HS-27A (cell line): ENCODE measurements around the gene AK8.
"Not testable (repeated sequence)": the region's sequence is repeated elsewhere in the genome, so short reads cannot be mapped to it uniquely, and the experiment has no call there.

Experiments
- DNase-seq: peaks from one replicate; pipeline ENCODE4 v3.0.0-alpha.2; 2012; ENCODE audit warnings: low read depth, missing footprints

AK8 gene

GRCh38 chr9:132797861-132798659, 80.0 kb downstream of the AK8 start:
- no peak for DNase-seq

DNA sequence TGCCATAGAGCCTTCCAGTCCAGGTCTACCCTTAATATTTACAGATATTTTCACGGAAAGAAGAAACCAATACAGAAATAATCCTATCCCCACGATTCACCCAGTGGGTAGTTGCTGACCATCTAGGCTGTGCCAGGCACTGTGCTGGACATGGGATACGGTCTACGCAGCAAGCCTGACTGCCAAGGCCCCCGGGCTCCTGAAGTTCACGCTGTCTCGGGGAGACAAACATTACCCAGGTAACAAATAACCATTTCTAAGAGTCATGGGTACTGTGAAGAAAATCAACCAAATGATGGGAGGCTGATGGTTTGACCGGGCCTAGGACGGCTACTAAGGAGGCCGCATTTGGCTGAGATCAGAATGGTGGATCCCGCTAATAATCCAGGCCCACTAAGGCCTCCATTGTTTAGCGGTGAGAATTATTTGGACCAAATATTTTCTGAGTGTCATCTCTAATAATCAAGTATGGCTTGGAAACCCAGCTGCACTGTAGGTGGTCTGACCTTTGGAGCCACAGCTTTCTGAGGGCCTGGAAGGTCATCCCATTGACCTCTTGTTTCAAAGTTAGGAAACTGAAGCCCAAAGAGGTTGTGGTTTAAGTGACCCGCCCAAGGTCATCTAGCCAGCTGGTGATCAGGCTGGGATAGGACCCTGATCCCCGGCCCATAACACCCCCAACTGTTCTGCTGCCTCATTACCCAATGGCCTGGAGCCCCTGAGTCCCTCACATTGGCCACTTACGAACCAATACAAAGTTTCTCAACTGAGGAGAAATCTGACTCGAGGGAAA, 82.4 kb downstream of the AK8 start:
- no peak for DNase-seq

DNA sequence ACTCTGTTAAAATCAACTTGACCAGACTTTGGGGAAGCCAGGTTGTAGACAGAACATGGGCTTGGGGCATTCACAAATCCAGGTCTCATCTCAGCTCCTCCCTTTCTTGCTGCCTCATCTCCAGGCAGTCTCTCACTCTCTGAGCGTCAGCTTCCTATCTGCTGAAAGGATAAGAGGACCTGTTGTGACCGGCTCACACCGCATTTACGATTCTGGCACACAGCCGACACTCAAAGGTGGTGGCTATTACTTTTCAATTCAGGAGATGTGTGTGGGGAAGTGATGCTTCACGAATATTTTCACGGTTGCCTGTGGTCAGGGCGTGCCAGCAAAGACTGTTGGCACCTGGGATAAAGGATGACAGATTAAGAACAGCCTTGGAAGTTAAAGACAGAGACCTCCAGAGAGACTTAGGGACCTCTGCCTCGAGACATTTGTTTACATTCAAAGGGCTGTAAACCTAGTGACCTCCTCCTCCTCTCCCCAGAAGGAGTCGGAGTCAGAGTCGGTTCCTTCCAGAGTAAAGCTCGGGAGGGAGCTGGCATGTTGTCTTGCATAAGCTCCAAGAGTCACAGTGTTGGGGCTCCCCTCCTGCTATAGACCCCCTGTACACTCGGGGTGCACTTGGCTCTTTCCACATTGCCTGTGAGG, 83.2 kb downstream of the AK8 start:
- DNase-seq: no peak

DNA sequence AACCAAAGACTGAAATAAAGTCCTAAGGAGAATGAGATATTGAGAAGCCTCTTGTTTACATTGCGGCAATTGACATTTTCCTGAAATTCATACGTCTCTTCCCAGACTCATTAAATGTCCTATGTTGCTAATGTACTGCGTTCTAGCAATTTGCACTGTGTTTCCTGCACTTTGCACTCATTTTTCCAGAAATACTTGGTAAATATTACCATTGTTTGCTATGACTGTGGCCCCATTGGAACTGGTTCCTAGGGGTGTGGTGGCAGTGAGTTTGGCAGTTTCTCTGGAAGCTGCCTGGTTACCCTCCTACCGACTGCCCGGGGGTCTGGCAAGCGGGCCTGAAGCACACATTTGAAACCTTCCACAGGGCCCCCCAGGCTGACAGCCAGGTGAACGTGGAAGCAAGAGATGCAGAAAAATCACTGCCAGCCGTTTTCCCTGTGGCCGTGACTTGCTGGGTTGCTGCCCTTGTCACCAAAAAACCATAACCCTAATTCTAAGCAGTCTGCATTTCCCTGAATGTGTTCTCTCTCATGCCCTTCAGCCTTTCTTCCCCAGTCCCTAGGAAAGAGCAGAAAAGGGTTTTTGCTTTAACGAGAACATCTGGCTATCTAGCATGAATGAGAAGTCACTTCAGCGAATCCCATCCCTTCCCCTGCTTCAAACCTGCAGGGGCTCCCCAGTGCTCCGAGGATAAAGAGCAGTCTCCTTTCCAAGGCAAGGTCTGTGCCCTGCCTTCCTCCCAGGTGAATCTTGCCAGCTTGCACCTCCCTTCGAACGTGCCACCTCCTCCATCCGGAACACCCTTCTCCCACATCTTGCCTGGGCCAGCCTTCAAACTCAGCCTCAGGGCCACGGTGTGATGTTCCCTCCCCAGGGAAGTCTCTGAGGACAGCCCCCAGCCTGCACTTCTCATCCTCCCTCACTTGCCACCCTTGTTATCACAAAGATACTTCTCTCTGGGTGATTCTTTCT, 84.2 kb downstream of the AK8 start:
- no peak for DNase-seq

DNA sequence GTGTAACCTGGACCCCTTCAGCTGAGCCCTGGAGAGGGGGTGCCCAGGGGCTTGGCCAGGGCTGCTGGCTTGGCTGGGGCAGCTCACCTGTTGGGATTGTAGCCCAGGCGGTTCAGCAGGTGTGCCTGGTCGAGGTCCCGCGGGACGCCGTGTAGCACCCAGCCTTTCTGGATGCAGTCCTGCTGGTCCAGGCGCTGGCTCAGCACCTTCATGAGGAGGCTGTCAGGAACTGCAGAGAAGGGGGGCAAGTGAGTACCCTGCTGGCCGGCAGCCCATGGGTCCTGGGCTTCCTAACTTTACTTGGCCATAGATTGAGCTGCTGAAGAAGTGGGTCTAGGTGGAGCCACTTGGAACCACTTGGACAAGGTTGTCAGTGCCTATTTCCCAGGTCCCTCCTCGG, 85.5 kb downstream of the AK8 start:
- no peak for DNase-seq

DNA sequence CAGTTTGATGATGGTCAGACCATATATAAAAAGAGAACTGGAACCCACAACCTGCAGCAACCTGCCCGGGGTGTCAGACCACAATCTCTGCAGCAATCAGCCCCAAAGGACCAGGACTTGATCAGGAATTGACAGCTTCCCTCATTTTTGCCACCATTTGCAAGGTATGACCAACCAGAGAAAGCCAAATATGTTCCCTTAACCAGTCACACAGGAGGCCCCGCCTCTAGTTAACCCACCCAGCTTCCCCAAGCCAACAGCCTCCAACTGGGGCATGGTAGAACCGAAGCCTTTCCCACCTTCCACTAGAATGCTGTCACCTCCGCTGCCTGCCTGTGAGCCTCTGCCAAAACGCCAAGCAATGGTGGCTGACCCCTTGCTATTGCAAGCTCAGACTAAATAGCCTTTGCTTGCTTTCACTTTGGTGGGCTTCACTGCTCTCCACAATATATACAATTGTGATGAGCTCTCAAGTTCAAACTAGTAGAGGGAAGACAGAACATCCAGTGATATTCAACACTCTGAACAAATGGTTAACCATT, 86.3 kb downstream of the AK8 start:
- no peak for DNase-seq

DNA sequence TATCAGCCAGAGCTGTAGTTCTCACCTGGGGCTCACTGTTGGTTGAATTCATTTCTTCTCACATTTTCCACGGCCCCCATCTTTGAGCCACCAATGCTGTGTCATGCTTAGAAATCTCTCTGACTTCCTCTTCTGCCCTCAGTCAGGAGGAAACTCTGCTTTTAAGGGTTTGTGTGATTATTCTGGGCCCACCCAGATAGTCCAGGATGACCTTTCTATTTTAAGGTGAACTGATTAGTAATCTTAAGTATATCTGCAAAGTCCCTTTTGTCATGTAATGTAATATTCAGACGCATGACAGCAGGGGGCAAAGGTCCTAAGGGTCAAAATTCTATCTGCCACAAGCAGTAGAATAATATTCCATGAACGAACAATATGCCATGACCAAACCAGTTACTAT, 88.4 kb downstream of the AK8 start:
- DNase-seq: no peak

GRCh38 chr9:132788378-132788777, 89.7 kb downstream of the AK8 start:
- no peak for DNase-seq

GRCh38 chr9:132787748-132788159, 90.3 kb downstream of the AK8 start:
- no peak for DNase-seq

DNA sequence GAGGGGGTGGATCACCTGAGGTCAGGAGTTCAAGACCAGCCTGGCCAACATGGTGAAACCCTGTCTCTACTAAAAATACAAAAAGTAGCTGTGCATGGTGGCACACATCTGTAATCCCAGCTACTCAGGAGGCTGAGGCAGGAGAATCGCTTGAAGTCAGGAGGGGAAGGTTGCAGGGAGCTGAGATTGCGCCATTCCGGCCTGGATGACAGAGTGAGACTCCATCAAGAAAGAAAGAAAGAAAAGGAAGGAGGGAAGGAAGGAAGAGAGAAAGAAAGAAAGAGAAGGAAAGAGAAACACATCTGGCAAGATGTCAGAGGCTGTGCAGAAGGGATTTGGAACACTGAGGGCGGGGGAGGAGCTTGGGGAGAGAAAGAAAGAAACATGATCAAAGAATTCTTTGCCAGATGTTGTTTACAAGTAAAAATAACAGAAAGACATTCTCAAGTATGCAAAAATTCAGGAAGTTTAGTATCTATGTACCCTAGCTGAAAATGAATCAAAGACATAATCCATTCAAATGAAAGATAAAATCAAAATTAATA, 93.7 kb downstream of the AK8 start:
- DNase-seq: no peak

DNA sequence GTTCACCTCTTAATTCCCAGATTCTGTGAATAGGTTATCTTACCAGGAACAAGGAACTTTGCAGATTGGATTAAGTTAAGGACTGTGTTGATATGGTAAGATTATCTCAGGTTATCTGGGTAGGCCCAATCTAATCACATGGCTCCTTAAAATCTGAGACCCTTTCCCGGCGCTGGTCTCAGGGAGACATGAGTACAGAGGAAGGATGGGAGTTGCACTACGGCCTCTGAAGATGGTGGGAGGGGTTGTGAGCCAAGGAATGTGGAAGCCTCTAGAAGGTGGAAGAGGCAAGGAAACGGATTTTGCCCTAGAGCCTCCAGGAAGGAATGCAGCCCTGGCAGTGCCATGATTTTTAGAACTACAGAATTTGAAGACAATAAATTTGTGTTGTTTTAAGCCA, 95.1 kb downstream of the AK8 start:
- DNase-seq: no peak

DNA sequence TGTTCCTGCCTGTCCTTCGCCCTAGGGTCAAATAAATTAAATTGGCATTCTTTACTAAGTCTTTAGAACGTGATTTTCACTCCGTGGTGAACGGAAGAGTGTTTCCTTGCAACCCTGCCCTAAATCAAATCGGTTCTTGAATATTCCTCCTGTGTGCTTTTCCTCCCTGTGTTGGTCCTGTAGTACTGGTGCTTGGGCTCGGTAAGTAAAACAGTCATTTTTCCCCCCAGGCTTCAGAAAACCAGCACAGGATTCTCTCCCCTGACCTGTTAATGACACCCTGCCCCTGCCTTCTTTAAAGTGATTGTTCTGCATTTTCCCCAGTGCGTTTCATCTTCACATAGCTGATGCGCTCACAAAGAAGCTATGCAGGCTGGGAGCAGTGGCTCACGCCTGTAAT, 96.0 kb downstream of the AK8 start:
- no peak for DNase-seq

GRCh38 chr9:132780230-132781007, 97.7 kb downstream of the AK8 start:
- no peak for DNase-seq

GRCh38 chr9:132776891-132777290, 101.2 kb downstream of the AK8 start:
- no peak for DNase-seq

DNA sequence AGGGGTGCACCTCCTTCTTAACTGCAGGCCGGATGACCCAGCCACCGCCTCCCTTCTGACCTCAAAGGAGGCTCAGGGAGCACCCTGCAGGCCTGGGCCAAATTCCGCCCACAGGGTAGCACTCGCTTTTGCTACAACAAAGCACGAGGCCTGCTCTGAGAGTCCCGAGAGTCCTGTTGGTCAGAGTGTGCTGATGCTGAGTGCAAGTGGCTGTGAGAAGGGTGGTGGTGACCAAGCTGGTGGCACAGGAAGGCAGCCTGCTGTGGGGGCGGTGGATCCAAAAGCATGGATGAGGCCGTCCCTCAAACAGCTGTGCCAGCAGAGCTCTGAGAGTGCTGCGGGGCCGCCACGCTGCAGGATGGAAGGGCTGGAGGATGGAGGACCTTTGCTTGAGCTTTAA, 101.8 kb downstream of the AK8 start:
- DNase-seq: no peak

GRCh38 chr9:132775720-132776119, 102.4 kb downstream of the AK8 start:
- DNase-seq: no peak

- no peak for DNase-seq
Measured at GRCh38 chr9:132774886-132775285, 103.2 kb downstream of the AK8 start.

- no peak for DNase-seq
Measured at GRCh38 chr9:132773764-132774339, 104.2 kb downstream of the AK8 start.

GRCh38 chr9:132773093-132773492, 105.0 kb downstream of the AK8 start:
- no peak for DNase-seq

DNA sequence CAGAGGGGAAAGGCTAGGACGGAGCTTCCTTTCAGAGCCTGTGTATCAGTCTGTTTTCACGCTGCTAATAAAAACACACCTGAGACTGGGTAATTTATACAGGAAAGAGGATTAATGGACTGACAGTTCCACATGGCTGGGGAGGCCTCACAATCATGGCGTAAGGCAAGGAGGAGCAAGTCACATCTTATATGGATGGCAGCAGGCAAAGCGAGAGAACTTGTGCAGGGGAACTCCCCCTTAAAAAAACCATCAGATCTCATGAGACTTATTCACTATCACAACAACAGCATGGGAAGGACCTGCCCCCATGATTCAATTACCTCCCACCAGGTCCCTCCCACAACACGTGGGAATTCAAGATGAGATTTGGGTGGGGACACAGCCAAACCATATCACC, 106.3 kb downstream of the AK8 start:
- not testable (repeated sequence) for DNase-seq
